B cell (primary cell): ENCODE data around the gene MAP3K5.

Experiments used
- EZH2 ChIP-seq: IDR thresholded peaks from 2 replicates; pipeline ENCODE4 v1.6.1; 2012; ENCODE audit warnings: borderline replicate concordance, low read depth, mild to moderate bottlenecking, moderate library complexity, low read length; ENCODE audit not compliant: insufficient read depth, poor library complexity, severe bottlenecking
- TF ChIP-seq, protein P1 (sequence below): fragments of 200-600 bp; IDR thresholded peaks from one replicate; pipeline ENCODE4 v1.8.0; 2022; ENCODE audit warnings: antibody characterized with exemption, mild to moderate bottlenecking

DNA sequence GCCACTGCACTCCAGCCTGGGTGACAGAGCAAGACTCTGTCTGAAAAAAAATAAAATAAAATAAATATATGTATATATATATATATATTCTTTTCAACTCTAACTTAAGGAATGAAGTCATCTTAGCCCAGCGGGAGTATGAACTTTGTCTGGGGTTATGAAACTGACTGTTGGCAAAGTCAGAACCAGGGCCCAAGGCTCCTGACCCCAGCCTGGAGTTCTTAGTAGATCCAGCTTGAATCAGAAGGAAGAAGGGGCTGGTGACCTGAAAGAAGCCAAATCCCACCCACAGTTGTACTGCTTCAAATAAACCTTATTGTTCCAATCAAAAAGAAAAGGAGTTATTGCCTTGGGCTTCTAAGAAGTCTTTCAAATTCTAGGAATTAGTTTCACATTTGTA, 158.9 kb downstream of the MAP3K5 start:
- TF ChIP-seq, protein P1, sequence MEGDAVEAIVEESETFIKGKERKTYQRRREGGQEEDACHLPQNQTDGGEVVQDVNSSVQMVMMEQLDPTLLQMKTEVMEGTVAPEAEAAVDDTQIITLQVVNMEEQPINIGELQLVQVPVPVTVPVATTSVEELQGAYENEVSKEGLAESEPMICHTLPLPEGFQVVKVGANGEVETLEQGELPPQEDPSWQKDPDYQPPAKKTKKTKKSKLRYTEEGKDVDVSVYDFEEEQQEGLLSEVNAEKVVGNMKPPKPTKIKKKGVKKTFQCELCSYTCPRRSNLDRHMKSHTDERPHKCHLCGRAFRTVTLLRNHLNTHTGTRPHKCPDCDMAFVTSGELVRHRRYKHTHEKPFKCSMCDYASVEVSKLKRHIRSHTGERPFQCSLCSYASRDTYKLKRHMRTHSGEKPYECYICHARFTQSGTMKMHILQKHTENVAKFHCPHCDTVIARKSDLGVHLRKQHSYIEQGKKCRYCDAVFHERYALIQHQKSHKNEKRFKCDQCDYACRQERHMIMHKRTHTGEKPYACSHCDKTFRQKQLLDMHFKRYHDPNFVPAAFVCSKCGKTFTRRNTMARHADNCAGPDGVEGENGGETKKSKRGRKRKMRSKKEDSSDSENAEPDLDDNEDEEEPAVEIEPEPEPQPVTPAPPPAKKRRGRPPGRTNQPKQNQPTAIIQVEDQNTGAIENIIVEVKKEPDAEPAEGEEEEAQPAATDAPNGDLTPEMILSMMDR: no peak
- TF ChIP-seq EZH2: no peak
